NCI-H69 (cell line): ENCODE results near the gene GPR89A.
"Not testable (repeated sequence)": the region's sequence is repeated elsewhere in the genome, so short reads cannot be mapped to it uniquely, and the experiment has no call there.

Source experiments
- DNase-seq: peaks from one replicate; lab custom pipeline; 2025; lab: John Stamatoyannopoulos, UW

GPR89A gene

GRCh38 chr1:145717833-145718232 lies 110.0 kb downstream of the GPR89A start:
- no peak for DNase-seq

DNA sequence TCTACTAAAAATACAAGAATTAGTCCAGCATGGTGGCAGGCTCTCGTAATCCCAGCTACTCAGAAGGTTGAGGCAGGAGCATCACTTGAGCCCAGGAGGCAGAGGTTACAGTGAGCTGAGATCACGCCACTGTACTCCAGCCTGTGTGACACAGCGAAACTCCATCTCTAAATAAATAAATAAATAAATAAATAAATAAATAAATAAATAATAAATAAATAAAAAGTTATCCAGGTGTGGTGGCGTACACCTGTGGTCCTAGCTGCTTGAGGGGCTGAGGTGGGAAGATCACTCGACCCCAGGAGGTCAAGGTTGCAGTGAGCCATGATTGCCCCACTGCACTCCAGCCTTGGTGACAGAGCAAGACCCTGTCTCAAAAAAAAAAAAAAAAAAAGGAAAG lies 110.7 kb downstream of the GPR89A start:
- not testable (repeated sequence) for DNase-seq

DNA sequence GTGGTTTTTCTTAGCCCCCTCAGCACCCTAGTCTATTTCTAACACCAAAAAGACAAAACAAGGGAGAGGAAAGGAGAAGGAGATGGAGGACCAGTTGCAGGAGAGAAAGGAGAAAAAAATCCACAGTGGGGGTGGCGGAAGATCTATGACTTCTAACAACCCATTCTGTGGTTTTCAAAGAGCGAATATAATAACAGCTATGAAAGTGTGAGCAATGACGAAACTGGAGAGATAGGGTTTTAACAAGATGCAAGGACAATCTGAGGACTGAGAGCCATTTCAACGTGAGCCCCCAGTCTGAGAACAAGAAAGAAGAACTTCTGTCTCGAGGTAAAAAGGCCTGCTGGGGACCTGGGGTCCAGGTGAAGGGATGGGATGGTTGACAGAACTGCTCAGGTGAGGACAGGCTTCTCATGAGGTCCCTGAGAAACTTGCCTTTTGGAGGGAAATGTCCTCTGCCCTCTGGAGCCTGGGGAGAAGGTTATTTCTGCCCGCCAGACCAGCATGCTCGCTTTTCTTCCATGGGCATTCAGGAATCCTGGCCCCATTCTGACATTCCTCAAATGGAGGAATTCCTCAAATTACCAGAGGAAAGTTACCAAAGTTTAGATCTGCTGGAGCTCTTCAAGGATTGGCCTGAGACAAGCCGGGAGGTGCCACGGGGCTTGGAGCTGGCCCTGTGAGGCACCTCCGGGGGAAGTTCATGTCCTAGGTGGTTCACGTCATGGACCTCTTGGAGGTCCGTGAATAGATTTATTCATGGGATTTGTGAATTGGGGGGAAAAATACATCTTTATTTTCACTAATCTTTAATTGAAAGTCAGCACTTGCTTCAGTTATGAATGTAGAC lies 111.7 kb downstream of the GPR89A start, which contains the start of gene CD160:
CD160 (plus strand) TSS at position 270 of the 850 bp plus-strand sequence. CDS start 8,829 bp downstream, outside the sequence.
- no peak for DNase-seq
